Measurements from ENCODE around the gene CTBP2.
"Not testable (repeated sequence)": the region's sequence is repeated elsewhere in the genome, so short reads cannot be mapped to it uniquely, and the experiment has no call there.

CTBP2 gene

GRCh38 chr10:124990671-124991625, 169.4 kb downstream of the CTBP2 start:
- no peak for DNase-seq

- DNase-seq: no peak
These were observed 170.8 kb downstream of the CTBP2 start for GRCh38 chr10:124989526-124989925.

DNA sequence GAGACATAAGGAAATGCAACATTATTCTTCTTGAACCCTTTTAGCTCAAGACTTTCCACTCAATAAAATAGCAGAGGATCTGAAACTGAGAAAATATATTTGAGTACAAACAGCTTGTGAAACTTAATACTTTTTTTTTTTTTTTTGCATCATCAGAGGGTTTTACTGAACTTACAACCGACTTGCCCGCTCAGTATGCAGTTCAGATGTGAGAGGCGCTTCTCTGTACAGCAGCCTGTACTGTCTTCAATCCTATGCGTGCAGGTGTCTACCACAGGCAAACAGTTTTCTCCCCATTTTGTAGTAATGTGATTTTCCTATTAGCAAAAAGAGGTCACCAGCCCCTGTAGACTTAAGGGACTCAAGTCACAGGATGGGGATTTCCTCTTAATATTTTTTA, 171.6 kb downstream of the CTBP2 start:
- not testable (repeated sequence) for DNase-seq

DNA sequence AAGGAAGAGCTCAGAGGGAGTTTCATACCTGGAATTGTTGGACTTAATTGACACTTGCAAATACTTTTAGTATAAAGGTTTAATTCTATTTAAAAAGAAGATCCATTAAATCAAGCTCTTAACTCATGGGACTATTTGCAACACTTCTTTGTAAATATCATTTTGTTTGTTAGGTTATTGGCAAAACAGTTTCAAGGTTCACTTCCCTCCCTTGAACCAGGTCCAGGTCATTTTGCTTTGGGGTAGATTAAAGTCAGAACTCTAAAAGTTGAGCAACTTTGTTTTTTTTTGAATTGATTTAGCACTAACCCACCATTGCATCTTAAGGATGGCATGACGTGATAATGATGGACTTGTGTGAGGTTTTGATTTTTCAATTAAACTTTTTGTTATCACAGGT, 172.6 kb downstream of the CTBP2 start:
- no peak for DNase-seq

DNA sequence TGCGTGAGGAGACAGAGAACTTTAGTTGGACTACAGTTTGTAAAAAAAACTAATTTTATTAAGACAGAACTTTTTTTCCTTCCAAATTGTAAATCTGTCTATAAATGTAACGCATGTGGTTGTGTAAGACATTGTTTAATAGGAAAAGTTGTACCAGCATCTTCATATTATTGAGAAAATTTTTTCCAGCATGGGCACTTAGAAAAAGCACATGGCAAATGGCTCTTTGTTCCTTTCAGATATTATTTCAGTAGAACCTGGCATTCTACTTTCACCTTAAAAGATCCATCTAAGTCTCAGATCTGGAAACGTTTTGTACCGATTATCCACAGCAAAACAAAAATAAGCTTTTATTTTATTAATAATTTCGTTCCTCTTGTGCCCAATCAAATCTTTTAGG, 175.2 kb downstream of the CTBP2 start:
- DNase-seq: no peak

GRCh38 chr10:124984376-124984775, 176.0 kb downstream of the CTBP2 start:
- DNase-seq: no peak

DNA sequence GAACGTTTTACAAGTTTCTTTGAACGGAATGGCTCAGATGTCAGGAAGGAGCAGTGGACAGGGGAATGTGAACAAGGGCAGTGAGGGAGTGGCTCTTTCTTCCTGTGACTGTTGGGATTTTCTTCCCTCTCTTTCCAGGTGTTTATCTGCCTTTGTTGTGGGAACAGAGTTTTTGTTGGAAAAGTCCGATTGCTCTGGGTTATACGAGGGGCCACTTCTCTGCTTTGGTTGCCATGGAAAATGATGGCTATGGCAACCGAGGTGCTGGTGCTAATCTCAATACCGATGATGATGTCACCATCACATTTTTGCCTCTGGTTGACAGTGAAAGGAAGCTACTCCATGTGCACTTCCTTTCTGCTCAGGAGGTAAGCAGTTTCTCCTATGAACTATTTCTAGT, 177.0 kb downstream of the CTBP2 start:
- no peak for DNase-seq

GRCh38 chr10:124978376-124978725, 182.0 kb downstream of the CTBP2 start:
- no peak for DNase-seq

DNA sequence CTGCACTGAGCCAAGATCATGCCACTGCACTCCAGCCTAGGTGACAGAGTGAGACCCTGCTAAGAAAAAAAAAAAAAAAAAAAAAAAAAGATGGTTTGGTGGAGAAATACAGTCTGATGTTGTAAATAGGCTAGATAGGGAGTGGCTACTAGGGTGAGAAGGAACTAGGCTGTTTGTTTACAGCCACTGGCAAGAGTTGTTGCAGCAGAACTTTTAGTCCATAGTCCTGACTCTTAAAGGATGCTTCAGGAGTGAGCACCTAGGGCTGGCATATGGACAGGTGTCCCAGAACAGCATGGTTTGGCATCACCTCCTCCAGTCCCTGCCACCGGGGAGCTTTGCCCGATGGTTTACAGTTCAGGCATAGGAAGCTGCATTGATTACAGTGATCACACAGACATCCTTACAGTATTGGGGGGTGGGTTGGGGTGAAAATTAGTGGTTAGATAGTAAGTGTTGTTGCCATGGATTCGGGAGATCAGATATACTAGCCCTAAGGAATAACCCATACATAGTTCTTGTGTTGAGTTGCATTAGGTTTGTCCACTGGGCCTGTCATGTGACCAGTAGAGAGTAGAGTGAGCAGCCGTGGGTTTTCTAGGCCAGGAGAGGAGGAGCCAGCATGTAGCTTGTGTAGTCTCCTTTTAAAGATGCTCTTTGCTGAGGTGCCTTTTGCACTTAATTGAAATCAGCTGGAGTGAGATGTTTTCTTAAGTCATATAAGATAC, 182.6 kb downstream of the CTBP2 start:
- no peak for DNase-seq

GRCh38 chr10:124977161-124977560, 183.2 kb downstream of the CTBP2 start:
- no peak for DNase-seq

GRCh38 chr10:124975977-124976514, 184.3 kb downstream of the CTBP2 start:
- DNase-seq: no peak

DNA sequence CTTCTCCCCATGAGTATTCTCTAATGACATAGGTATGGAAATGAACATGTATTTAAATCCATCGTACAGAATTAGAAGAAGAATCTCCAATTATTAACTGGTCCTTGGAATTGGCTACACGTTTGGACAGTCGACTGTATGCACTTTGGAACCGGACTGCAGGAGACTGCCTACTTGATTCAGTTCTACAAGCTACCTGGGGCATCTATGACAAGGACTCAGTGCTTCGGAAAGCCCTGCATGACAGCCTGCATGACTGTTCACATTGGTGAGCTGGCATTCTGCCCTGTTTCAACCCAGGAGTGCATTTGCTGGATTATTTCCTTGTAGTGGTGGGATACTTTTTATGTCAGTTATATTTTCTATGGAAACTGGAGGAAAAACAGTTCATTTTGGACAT, 186.2 kb downstream of the CTBP2 start:
- no peak for DNase-seq

- no peak for DNase-seq
These were observed 187.7 kb downstream of the CTBP2 start for GRCh38 chr10:124972637-124973036.

DNA sequence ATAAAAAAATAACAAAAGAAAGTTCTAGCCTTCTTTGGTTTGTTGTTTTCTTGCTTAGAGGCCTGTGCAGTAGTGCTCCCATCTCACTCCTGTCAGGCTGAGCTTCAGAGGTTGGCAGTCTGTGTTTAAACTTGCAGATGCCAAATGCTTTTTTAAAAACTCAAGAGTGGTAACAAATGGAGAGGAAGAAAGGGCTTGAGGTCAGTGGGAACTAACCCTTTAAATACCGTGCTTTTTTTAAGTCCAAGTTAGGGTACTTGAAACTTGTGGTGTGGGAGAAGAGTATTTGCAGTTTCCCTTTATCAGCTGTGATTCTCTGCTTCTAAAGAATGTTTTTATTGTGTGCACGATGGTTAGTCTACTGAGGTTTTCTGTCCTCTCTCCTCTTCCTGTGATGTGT, 189.1 kb downstream of the CTBP2 start:
- no peak for DNase-seq

- no peak for DNase-seq
These were observed 193.1 kb downstream of the CTBP2 start for GRCh38 chr10:124967255-124967654.

- no peak for DNase-seq
These were observed 194.4 kb downstream of the CTBP2 start for GRCh38 chr10:124966008-124966407.

GRCh38 chr10:124963866-124964720, 196.3 kb downstream of the CTBP2 start:
- DNase-seq: no peak

GRCh38 chr10:124962421-124962820, 197.9 kb downstream of the CTBP2 start:
- DNase-seq: no peak

- no peak for DNase-seq
These were observed 199.2 kb downstream of the CTBP2 start for GRCh38 chr10:124961248-124961570.

GRCh38 chr10:124959564-124959963, 200.8 kb downstream of the CTBP2 start:
- no peak for DNase-seq

- DNase-seq: no peak
These were observed 202.9 kb downstream of the CTBP2 start for GRCh38 chr10:124957404-124957947.

- no peak for DNase-seq
These were observed 203.6 kb downstream of the CTBP2 start for GRCh38 chr10:124956764-124957163.

- no peak for DNase-seq
These were observed 204.5 kb downstream of the CTBP2 start for GRCh38 chr10:124955868-124956267.
